GM23338 (cell line): Measurements from ENCODE around the gene SPI1.

Experiments
- CREB1 ChIP-seq: fragments of 250-450 bp; sonication (Bioruptor Pico); IDR thresholded peaks from 2 replicates; pipeline ENCODE4 v1.5.0; 2020; ENCODE audit warnings: low read depth, mild to moderate bottlenecking, moderate library complexity
- CTCF ChIP-seq, 2 experiments: fragments of 200-600 bp in 1 of 2; sonication (generic) in 1 of 2; conservative IDR thresholded peaks; 2 replicates each; pipeline versions ENCODE4 v1.5.1 to v1.6.1; 2016 to 2017; ENCODE audit warnings: antibody characterized with exemption in 2 of 2, low read depth in 2 of 2, mild to moderate bottlenecking in 2 of 2, moderate library complexity in 1 of 2
- ETS1 ChIP-seq: IDR thresholded peaks from 2 replicates; pipeline ENCODE4 v1.6.1; 2016; ENCODE audit warnings: antibody characterized with exemption
- EZH2 ChIP-seq: fragments of 200-600 bp; sonication (generic); IDR thresholded peaks from one replicate; pipeline ENCODE4 v1.8.0; 2017; ENCODE audit warnings: antibody characterized with exemption, mild to moderate bottlenecking, low read depth; ENCODE audit not compliant: unreplicated experiment
- EZH2phosphoT487 ChIP-seq: fragments of 200-600 bp; sonication (generic); IDR thresholded peaks from one replicate; pipeline ENCODE4 v1.8.1; 2018; ENCODE audit warnings: antibody characterized with exemption; ENCODE audit not compliant: unreplicated experiment
- POLR2AphosphoS5 ChIP-seq: IDR thresholded peaks from 2 replicates; pipeline ENCODE4 v1.6.1; 2016; ENCODE audit warnings: antibody characterized with exemption, low read depth
- REST ChIP-seq: IDR thresholded peaks from one replicate; pipeline ENCODE4 v1.6.1; 2018; ENCODE audit warnings: antibody characterized with exemption; ENCODE audit not compliant: unreplicated experiment
- ZNF114 ChIP-seq: fragments of 250-450 bp; sonication (Bioruptor Pico); IDR thresholded peaks from 2 replicates; pipeline ENCODE4 v1.5.0; 2020; ENCODE audit warnings: mild to moderate bottlenecking, moderate library complexity
- ZNF331 ChIP-seq: fragments of 250-450 bp; sonication (Bioruptor Pico); IDR thresholded peaks from 2 replicates; pipeline ENCODE4 v1.5.0; 2020; ENCODE audit warnings: low read depth, mild to moderate bottlenecking, moderate library complexity

GRCh38 chr11:47378010-47378835 is at the start of gene SPI1:
- TF ChIP-seq CTCF (conservative IDR thresholded peaks at IDR 0.05; ENCODE audit: low read depth in 2 of 2), result no peak
- TF ChIP-seq EZH2, result no peak
- no peak for TF ChIP-seq POLR2AphosphoS5
- no peak for TF ChIP-seq REST
- TF ChIP-seq ETS1, result no peak
- TF ChIP-seq CREB1 (CRISPR knock-in tag), result no peak
- no peak for TF ChIP-seq ZNF331 (CRISPR knock-in tag)
- TF ChIP-seq EZH2phosphoT487, result no peak
- no peak for TF ChIP-seq ZNF114 (CRISPR knock-in tag)
